ENCODE results near the gene RIPK1. TPM values are rescaled to one million over a fixed set of nuclear protein-coding genes. Genes with fewer than 3 reads are reported as not detected.
"Not testable (repeated sequence)": the region's sequence is repeated elsewhere in the genome, so short reads cannot be mapped to it uniquely, and the experiment has no call there.

RIPK1 gene
- total and polyA plus RNA-seq, 2 donors, result 22.4 to 24.5 TPM

- H3K36me3 ChIP-seq (ENCODE audit: insufficient read depth), result no peaks in the 10 kb centered on the region
- no peaks in the 10 kb centered on the region for H3K4me1 ChIP-seq (ENCODE audit: insufficient read depth)
- H3K4me3 ChIP-seq (ENCODE audit: low read depth, low read length), result no peak overlapping the region
- no peak for DNase-seq (ENCODE audit: extremely low spot score)
- H3K27ac ChIP-seq (ENCODE audit: low read depth), result no peak overlapping the region
- 84% methylated on average over 5 of the region's 5 CpGs for WGBS
Observed at GRCh38 chr6:3035397-3035796, 32.9 kb upstream of the RIPK1 start.

DNA sequence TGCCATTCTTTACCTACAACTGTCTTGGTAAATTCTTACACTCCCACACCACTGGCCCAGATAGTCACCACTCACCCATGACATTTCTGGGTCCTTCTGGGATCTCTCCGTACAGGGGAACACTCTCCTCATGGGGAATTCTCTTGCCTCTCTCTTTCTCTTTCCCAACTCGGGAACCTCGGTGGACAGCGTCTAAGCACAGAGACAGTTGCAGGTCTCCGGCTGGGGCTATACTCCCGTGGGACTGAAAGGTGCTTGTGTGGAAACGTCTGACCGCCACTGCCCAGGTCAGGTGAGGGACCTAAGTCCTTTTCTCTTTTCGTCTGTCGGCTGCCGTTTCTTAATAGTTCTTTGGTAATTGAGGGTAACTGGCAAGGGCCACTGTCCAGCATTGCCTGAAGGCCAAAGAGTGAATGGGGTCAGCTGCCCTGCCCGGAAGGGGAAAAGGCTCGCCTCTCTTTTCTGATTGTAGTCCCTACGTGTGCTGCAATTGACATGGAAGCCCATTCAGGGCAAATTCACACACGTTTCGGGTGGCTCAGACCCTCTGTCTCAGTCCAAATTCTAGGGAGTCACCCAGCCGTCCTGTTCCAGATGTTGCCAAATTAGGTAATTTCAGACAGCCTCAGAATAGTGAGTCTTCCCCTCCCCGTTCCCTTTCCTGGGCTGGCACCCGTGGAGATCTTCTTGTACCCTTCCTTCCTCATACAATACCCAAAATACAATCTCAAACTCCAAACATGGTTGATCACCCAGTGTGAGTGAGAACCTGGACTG, 31.2 kb upstream of the RIPK1 start:
- no peak for DNase-seq (ENCODE audit: extremely low spot score)
- WGBS, result 76% methylated on average over 19 of the region's 19 CpGs
- H3K4me3 ChIP-seq (ENCODE audit: low read depth, low read length), result no peak overlapping the region
- no peak overlapping the region for H3K27ac ChIP-seq (ENCODE audit: low read depth)
- H3K36me3 ChIP-seq (ENCODE audit: insufficient read depth), result no peaks in the 10 kb centered on the region
- H3K4me1 ChIP-seq (ENCODE audit: insufficient read depth), result no peaks in the 10 kb centered on the region

- H3K27ac ChIP-seq (ENCODE audit: low read depth), result no peak overlapping the region
- no peaks in the 10 kb centered on the region for H3K36me3 ChIP-seq (ENCODE audit: insufficient read depth)
- no peak overlapping the region for H3K4me3 ChIP-seq (ENCODE audit: low read depth, low read length)
- DNase-seq (ENCODE audit: extremely low spot score), result no peak
- 50% methylated on average over 7 of the region's 7 CpGs for WGBS
- no peaks in the 10 kb centered on the region for H3K4me1 ChIP-seq (ENCODE audit: insufficient read depth)
Observed at GRCh38 chr6:3037638-3038365, 30.5 kb upstream of the RIPK1 start.

DNA sequence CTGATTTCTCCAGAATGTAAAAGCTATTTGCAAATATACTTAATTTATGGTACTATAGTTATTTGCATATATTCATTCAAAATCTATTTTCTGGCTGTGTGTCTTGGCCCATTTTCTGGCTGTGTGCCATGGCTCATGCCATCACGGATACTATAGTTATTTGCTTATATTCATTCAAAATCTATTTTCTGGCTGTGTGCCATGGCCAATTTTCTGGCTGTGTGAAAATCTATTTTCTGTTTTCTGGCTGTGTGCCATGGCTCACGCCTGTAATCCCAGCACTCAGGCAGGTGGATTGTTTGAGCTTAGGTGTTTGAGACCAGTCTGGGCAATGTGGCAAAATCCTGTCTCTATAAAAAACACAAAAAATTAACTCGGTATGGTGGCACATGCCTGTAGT, 28.9 kb upstream of the RIPK1 start:
- Histone ChIP-seq H3K4me1 (ENCODE audit: insufficient read depth) (no peaks in the 10 kb centered on the region), H3K4me3 (ENCODE audit: low read depth, low read length) (no peak overlapping the region), H3K27ac (ENCODE audit: low read depth) (no peak overlapping the region), H3K36me3 (ENCODE audit: insufficient read depth) (no peaks in the 10 kb centered on the region)
- 58% methylated on average over 3 of the region's 3 CpGs for WGBS
- no peak for DNase-seq (ENCODE audit: extremely low spot score)

- no peak for DNase-seq (ENCODE audit: extremely low spot score)
- H3K4me1 ChIP-seq (ENCODE audit: insufficient read depth), result no peaks in the 10 kb centered on the region
- H3K27ac ChIP-seq (ENCODE audit: low read depth), result no peak overlapping the region
- no peak overlapping the region for H3K4me3 ChIP-seq (ENCODE audit: low read depth, low read length)
- H3K36me3 ChIP-seq (ENCODE audit: insufficient read depth), result no peaks in the 10 kb centered on the region
- 89% methylated on average over 3 of the region's 3 CpGs for WGBS
Observed at GRCh38 chr6:3041147-3041546, 27.1 kb upstream of the RIPK1 start.

- no peaks in the 10 kb centered on the region for H3K36me3 ChIP-seq (ENCODE audit: insufficient read depth)
- no peak overlapping the region for H3K27ac ChIP-seq (ENCODE audit: low read depth)
- H3K4me3 ChIP-seq (ENCODE audit: low read depth, low read length), result no peak overlapping the region
- WGBS, result 43% methylated on average over 2 of the region's 2 CpGs
- no peak for DNase-seq (ENCODE audit: extremely low spot score)
- H3K4me1 ChIP-seq (ENCODE audit: insufficient read depth), result no peaks in the 10 kb centered on the region
Observed at GRCh38 chr6:3041606-3042005, 26.7 kb upstream of the RIPK1 start.

DNA sequence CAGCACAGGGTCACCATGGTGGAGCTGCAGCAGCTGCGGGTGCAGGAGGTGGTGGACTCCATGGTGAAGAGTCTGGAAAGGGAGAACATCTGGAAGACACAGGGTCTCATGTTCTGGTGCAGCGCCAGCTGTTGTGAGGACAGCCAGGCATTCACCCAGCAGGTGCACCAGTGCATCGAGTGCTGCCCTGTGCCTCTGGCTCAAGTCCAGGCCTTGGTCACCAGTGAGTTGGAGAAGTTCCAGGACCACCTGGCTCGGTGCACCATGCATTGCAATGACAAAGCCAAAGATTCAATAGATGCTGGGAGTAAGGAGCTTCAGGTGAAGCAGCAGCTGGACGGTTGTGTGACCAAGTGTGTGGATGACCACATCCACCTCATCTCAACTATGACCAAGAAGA, 22.9 kb upstream of the RIPK1 start:
- no peaks in the 10 kb centered on the region for H3K4me1 ChIP-seq (ENCODE audit: insufficient read depth)
- H3K4me3 ChIP-seq (ENCODE audit: low read depth, low read length), result no peak overlapping the region
- no peak for DNase-seq (ENCODE audit: extremely low spot score)
- WGBS, result 75% methylated on average over 5 of the region's 5 CpGs
- H3K27ac ChIP-seq (ENCODE audit: low read depth), result no peak overlapping the region
- H3K36me3 ChIP-seq (ENCODE audit: insufficient read depth), result no peaks in the 10 kb centered on the region

DNA sequence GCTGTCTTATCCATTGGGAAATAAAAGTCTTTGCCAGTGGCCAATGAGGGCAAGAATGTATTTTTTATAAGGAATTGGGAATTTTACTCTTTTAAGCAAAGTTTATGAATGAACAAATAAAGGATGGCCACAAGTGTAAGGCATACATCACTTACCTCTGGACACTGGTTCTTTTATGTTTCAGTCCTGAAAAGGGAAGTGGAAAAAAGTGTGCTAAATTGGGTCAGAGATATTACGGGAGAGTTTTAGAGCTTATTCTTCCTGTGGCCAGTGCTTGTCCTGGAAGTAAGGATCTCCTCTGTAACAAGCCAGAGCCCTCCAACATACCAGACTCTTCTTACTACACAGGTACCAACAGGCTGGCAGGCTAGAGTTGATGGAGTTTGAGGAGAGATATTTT, 22.5 kb upstream of the RIPK1 start:
- 68% methylated on average over 1 of the region's 1 CpG for WGBS
- Histone ChIP-seq H3K4me3 (ENCODE audit: low read depth, low read length) (no peak overlapping the region), H3K4me1 (ENCODE audit: insufficient read depth) (no peaks in the 10 kb centered on the region), H3K36me3 (ENCODE audit: insufficient read depth) (no peaks in the 10 kb centered on the region), H3K27ac (ENCODE audit: low read depth) (no peak overlapping the region)
- no peak for DNase-seq (ENCODE audit: extremely low spot score)

- Histone ChIP-seq H3K27ac (ENCODE audit: low read depth) (no peak overlapping the region), H3K4me3 (ENCODE audit: low read depth, low read length) (no peak overlapping the region), H3K36me3 (ENCODE audit: insufficient read depth) (no peaks in the 10 kb centered on the region), H3K4me1 (ENCODE audit: insufficient read depth) (no peaks in the 10 kb centered on the region)
- WGBS, result 70% methylated on average over 3 of the region's 3 CpGs
- no peak for DNase-seq (ENCODE audit: extremely low spot score)
Observed at GRCh38 chr6:3046295-3046694, 22.0 kb upstream of the RIPK1 start.

DNA sequence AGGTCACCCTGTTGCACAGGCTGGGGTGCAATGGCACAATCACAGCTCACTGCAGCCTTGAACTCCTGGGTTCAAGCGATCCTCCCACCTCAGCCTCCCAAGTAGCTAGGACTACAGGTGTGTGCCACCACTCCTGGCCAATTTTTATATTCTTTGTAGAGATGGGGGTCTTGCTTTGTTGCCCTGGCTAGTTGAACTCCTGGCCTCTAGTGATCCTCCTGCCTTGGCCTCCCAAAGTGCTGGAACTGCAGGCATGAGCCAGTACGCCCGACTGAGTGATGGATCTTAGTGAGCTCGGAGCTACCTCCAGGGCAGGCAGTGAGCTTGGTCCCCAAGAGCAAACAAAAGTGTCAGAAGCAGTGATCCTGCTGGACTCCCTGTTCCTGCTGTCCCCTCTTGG, 20.3 kb upstream of the RIPK1 start:
- not testable (repeated sequence) for H3K4me3 ChIP-seq (ENCODE audit: low read depth, low read length); H3K4me1 ChIP-seq (ENCODE audit: insufficient read depth); DNase-seq (ENCODE audit: extremely low spot score); H3K36me3 ChIP-seq (ENCODE audit: insufficient read depth); H3K27ac ChIP-seq (ENCODE audit: low read depth)
- 86% methylated on average over 4 of the region's 4 CpGs for WGBS

DNA sequence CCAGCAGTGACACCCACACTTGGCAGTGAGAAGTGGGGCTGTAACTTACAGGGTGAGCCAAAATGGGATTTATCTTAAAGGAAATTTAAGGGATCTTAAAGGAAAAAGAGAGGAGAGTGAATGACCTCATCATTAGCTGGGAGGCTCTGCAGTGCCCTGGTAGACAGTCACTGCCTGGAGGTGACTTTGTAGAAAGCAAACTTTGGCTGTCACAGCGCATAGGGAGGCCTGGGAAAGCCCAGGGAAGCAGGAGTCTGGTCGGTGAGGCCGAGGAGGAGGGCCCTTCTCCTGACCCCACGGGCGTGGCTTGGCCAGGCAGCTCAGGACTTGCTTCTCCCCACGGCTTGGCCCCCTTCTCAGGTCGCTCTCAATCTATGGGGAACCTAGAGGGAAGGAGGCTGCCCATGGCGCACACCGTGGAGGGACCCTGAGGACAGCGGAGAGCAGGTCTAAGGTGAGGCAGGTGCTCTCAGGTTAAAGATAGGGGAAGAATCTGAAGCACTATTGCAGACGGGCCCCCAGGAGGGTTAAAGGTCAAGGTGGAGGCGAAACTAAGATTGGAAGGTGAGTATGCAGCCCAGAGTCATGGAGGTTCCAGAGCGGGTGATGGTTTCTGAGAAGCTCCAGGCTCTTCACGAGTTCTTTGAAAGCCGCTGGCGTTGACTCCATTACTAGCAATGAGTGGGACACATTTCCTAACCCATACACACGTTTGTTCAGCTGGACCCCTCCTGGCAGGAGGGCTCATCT, 15.6 kb upstream of the RIPK1 start:
- Histone ChIP-seq H3K27ac (ENCODE audit: low read depth) (no peak overlapping the region), H3K4me3 (ENCODE audit: low read depth, low read length) (no peak overlapping the region), H3K4me1 (ENCODE audit: insufficient read depth) (no peaks in the 10 kb centered on the region), H3K36me3 (ENCODE audit: insufficient read depth) (no peaks in the 10 kb centered on the region)
- WGBS, result 78% methylated on average over 17 of the region's 17 CpGs
- DNase-seq (ENCODE audit: extremely low spot score), result no peak

GRCh38 chr6:3053231-3053508, 15.1 kb upstream of the RIPK1 start:
- 71% methylated on average over 11 of the region's 11 CpGs for WGBS
- Histone ChIP-seq H3K4me3 (ENCODE audit: low read depth, low read length) (peak overlapping the region; percentile 17), H3K4me1 (ENCODE audit: insufficient read depth) (no peaks in the 10 kb centered on the region), H3K36me3 (ENCODE audit: insufficient read depth) (no peaks in the 10 kb centered on the region), H3K27ac (ENCODE audit: low read depth) (no peak overlapping the region)
- DNase-seq (ENCODE audit: extremely low spot score), result no peak

DNA sequence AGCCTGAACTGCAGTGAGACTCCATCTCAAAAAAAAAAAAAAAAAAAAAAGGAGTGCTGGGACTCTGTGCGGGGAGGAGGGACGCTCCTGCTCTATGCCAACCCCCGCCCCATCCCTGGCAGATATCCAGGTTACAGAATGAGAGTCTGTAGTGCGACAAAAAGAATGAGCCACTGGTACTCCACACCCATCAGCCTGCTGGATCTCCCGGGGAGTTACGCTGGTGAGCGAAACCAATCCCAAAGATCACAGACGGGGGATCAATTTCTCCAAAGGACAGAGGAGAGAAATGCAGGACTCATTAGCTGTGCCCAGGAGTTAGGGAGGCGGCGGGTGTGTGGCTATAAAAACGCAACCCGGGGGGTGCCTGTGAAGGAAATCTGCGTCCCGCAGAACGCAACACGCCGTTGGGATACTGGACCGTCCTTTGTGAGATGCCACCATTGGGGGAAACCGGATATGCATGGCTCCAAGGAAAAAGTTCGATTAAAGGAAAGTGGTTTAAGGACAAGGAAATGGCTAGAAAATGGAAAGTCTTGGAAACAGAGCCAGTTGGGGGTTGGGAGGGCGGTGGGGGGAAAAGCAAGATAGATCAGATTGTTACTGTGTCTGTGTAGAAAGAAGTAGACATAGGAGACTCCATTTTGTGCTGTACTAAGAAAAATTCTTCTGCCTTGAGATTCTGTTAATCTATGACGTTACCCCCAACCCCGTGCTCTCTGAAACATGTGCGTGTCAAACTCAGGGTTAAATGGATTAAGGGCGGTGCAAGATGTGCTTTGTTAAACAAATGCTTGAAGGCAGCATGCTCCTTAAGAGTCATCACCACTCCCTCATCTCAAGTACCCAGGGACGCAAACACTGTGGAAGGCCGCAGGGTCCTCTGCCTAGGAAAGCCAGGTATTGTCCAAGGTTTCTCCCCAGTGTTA, 13.8 kb upstream of the RIPK1 start:
- not testable (repeated sequence) for H3K4me3 ChIP-seq (ENCODE audit: low read depth, low read length); DNase-seq (ENCODE audit: extremely low spot score); H3K27ac ChIP-seq (ENCODE audit: low read depth); H3K4me1 ChIP-seq (ENCODE audit: insufficient read depth); H3K36me3 ChIP-seq (ENCODE audit: insufficient read depth)
- whole genome bisulfite sequencing, result 31% methylated on average over 27 of the region's 27 CpGs

All from urinary bladder (tissue), 4 donors.